GM12878 (cell line): Measurements from ENCODE around the gene SPTAN1. TPM values are rescaled to one million over a fixed set of nuclear protein-coding genes. Genes with fewer than 3 reads are reported as not detected.

Source experiments
- EGR1 ChIP-seq, 2 experiments: IDR thresholded peaks; 1 replicate in 1 of 2; 2 replicates in 1 of 2; pipeline ENCODE4 v1.6.1; 2011 to 2012; ENCODE audit warnings: low read depth in 2 of 2, low read length in 2 of 2, borderline replicate concordance in 1 of 2, mild to moderate bottlenecking in 1 of 2, moderate library complexity in 1 of 2
- GATAD2B ChIP-seq: fragments of 450-650 bp; conservative IDR thresholded peaks from 2 replicates; pipeline ENCODE4 v1.6.1; 2017; ENCODE audit warnings: low read depth, mild to moderate bottlenecking, moderate library complexity
- IKZF2 ChIP-seq, 2 experiments: fragments of 450-650 bp; IDR thresholded peaks; 2 replicates each; pipeline ENCODE4 v1.6.1; 2017; ENCODE audit warnings: mild to moderate bottlenecking in 2 of 2, moderate library complexity in 2 of 2
- JUNB ChIP-seq: IDR thresholded peaks from 2 replicates; pipeline ENCODE4 v1.6.1; 2016; ENCODE audit warnings: antibody characterized with exemption, mild to moderate bottlenecking
- KDM1A ChIP-seq: fragments of 200-600 bp; sonication (generic); IDR thresholded peaks from 2 replicates; pipeline ENCODE4 v1.6.1; 2016; ENCODE audit warnings: borderline replicate concordance
- POLR2AphosphoS2 ChIP-seq: IDR thresholded peaks from 2 replicates; pipeline ENCODE4 v1.6.1; 2011; ENCODE audit warnings: low read depth, mild to moderate bottlenecking, low read length, improper control_type of control experiment, moderate library complexity
- SIX5 ChIP-seq: IDR thresholded peaks from 2 replicates; pipeline ENCODE4 v1.6.1; 2011; ENCODE audit warnings: mild to moderate bottlenecking, low read depth, low read length, moderate library complexity; ENCODE audit not compliant: severe bottlenecking
- SMAD1 ChIP-seq: fragments of 450-650 bp; IDR thresholded peaks from 2 replicates; pipeline ENCODE4 v1.6.1; 2018; ENCODE audit warnings: mild to moderate bottlenecking, low read depth; ENCODE audit not compliant: partially characterized antibody
- polyA plus RNA-seq, 11 experiments: library from polyadenylated mRNA; depleted of rRNA in 4 of 11; unstranded in 6 of 11; stranded (reverse) in 5 of 11; fragments of >200 nt; fragmentation: Nextera tagmentation in 4 of 11; fragmentation: Illumina TruSeq in 1 of 11; extraction: Ambion mirVana in 4 of 11; extraction: Trizol in 1 of 11; gene quantifications; 1 replicate in 1 of 11; 2 replicates in 10 of 11; pipeline versions ENCODE4 v1.2.1 to v1.2.3, GENCODE V29; 2011 to 2016; ENCODE audit warnings: inconsistent platforms in 2 of 11, missing spikeins in 2 of 11, low read depth in 1 of 11
- total RNA-seq, 4 experiments: library from RNA; depleted of rRNA in 3 of 4; stranded (reverse); fragments of >200 nt in 3 of 4; fragmentation: Illumina TruSeq in 1 of 4; extraction: Trizol in 1 of 4; gene quantifications; 2 replicates each; pipeline versions ENCODE4 v1.2.1 to v1.2.3, GENCODE V29; 2013 to 2021
- TF ChIP-seq, protein P1 (sequence below): fragments of 450-650 bp; IDR thresholded peaks from 2 replicates; pipeline ENCODE4 v1.6.1; 2016; ENCODE audit warnings: mild to moderate bottlenecking, moderate library complexity, borderline replicate concordance
- TF ChIP-seq, protein P2 (sequence below): fragments of 450-650 bp; IDR thresholded peaks from 2 replicates; pipeline ENCODE4 v1.6.1; 2018; ENCODE audit warnings: borderline replicate concordance, mild to moderate bottlenecking; ENCODE audit not compliant: partially characterized antibody
- TF ChIP-seq, protein P3 (sequence below): fragments of 150-350 bp; IDR thresholded peaks from 2 replicates; pipeline ENCODE4 v1.6.1; 2014; ENCODE audit warnings: mild to moderate bottlenecking, low read depth, low read length
- TF ChIP-seq, protein P4 (sequence below): fragments of 450-650 bp; formaldehyde crosslinking; IDR thresholded peaks from 2 replicates; pipeline ENCODE4 v1.4.0; 2020; ENCODE audit warnings: mild to moderate bottlenecking, moderate library complexity
- TF ChIP-seq, protein P5 (sequence below): IDR thresholded peaks from 2 replicates; pipeline ENCODE4 v1.6.1; 2011; ENCODE audit warnings: borderline replicate concordance, low read depth, mild to moderate bottlenecking, moderate library complexity, low read length; ENCODE audit not compliant: insufficient read depth, poor library complexity, severe bottlenecking

SPTAN1 gene
- total and polyA plus RNA-seq, 10 of the 15 experiments (the other 5 are each of a cell fraction or from before 2014, with no cell fraction given): 18.7 to 156 (median 73.6) TPM

DNA sequence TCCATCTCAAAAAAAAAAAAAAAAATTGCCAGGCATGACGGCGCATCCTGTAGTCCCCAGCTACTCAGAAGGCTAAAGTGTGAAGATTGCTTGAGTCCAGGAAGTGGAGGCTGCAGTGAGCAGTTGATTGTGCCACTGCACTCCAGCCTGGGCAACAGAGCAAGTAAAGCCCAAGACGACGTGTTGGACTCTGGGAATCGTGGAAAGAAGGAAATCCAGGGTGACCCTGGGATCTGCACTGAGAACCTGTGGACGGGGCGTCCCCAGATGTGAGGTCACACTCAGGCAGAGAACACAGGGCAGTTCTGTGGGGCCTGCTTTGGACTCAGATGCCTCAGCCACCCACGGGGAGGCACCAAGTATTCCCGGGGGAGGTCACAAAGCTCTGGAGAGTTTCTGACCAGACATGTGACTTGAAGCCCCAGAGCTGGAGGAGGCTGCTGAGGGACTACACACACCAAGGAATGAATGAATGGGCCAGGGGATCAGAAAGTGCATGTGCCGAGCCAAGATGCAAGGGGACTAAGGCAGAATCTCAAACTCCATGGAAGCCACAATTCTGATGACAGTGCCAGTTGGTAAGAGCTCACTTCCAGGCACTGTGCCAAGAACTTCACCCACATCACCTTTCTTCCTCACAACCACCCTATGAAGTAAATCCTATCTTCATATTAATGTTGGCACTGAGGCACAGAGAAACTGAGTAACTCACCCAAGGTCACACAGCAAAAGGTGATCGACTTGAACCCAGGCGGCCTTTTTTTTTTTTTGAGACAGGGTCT lies 91.3 kb downstream of the SPTAN1 start (continued):
- TF ChIP-seq, protein P1, sequence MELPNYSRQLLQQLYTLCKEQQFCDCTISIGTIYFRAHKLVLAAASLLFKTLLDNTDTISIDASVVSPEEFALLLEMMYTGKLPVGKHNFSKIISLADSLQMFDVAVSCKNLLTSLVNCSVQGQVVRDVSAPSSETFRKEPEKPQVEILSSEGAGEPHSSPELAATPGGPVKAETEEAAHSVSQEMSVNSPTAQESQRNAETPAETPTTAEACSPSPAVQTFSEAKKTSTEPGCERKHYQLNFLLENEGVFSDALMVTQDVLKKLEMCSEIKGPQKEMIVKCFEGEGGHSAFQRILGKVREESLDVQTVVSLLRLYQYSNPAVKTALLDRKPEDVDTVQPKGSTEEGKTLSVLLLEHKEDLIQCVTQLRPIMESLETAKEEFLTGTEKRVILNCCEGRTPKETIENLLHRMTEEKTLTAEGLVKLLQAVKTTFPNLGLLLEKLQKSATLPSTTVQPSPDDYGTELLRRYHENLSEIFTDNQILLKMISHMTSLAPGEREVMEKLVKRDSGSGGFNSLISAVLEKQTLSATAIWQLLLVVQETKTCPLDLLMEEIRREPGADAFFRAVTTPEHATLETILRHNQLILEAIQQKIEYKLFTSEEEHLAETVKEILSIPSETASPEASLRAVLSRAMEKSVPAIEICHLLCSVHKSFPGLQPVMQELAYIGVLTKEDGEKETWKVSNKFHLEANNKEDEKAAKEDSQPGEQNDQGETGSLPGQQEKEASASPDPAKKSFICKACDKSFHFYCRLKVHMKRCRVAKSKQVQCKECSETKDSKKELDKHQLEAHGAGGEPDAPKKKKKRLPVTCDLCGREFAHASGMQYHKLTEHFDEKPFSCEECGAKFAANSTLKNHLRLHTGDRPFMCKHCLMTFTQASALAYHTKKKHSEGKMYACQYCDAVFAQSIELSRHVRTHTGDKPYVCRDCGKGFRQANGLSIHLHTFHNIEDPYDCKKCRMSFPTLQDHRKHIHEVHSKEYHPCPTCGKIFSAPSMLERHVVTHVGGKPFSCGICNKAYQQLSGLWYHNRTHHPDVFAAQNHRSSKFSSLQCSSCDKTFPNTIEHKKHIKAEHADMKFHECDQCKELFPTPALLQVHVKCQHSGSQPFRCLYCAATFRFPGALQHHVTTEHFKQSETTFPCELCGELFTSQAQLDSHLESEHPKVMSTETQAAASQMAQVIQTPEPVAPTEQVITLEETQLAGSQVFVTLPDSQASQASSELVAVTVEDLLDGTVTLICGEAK: no peak
- TF ChIP-seq, protein P2, sequence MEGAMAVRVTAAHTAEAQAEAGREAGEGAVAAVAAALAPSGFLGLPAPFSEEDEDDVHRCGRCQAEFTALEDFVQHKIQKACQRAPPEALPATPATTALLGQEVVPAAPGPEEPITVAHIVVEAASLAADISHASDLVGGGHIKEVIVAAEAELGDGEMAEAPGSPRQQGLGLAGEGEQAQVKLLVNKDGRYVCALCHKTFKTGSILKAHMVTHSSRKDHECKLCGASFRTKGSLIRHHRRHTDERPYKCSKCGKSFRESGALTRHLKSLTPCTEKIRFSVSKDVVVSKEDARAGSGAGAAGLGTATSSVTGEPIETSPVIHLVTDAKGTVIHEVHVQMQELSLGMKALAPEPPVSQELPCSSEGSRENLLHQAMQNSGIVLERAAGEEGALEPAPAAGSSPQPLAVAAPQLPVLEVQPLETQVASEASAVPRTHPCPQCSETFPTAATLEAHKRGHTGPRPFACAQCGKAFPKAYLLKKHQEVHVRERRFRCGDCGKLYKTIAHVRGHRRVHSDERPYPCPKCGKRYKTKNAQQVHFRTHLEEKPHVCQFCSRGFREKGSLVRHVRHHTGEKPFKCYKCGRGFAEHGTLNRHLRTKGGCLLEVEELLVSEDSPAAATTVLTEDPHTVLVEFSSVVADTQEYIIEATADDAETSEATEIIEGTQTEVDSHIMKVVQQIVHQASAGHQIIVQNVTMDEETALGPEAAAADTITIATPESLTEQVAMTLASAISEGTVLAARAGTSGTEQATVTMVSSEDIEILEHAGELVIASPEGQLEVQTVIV: peak; percentile 68
- TF ChIP-seq POLR2AphosphoS2: no peak
- TF ChIP-seq, protein P3, sequence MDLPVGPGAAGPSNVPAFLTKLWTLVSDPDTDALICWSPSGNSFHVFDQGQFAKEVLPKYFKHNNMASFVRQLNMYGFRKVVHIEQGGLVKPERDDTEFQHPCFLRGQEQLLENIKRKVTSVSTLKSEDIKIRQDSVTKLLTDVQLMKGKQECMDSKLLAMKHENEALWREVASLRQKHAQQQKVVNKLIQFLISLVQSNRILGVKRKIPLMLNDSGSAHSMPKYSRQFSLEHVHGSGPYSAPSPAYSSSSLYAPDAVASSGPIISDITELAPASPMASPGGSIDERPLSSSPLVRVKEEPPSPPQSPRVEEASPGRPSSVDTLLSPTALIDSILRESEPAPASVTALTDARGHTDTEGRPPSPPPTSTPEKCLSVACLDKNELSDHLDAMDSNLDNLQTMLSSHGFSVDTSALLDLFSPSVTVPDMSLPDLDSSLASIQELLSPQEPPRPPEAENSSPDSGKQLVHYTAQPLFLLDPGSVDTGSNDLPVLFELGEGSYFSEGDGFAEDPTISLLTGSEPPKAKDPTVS: no peak
- TF ChIP-seq, protein P4, sequence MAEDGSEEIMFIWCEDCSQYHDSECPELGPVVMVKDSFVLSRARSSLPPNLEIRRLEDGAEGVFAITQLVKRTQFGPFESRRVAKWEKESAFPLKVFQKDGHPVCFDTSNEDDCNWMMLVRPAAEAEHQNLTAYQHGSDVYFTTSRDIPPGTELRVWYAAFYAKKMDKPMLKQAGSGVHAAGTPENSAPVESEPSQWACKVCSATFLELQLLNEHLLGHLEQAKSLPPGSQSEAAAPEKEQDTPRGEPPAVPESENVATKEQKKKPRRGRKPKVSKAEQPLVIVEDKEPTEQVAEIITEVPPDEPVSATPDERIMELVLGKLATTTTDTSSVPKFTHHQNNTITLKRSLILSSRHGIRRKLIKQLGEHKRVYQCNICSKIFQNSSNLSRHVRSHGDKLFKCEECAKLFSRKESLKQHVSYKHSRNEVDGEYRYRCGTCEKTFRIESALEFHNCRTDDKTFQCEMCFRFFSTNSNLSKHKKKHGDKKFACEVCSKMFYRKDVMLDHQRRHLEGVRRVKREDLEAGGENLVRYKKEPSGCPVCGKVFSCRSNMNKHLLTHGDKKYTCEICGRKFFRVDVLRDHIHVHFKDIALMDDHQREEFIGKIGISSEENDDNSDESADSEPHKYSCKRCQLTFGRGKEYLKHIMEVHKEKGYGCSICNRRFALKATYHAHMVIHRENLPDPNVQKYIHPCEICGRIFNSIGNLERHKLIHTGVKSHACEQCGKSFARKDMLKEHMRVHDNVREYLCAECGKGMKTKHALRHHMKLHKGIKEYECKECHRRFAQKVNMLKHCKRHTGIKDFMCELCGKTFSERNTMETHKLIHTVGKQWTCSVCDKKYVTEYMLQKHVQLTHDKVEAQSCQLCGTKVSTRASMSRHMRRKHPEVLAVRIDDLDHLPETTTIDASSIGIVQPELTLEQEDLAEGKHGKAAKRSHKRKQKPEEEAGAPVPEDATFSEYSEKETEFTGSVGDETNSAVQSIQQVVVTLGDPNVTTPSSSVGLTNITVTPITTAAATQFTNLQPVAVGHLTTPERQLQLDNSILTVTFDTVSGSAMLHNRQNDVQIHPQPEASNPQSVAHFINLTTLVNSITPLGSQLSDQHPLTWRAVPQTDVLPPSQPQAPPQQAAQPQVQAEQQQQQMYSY (CRISPR knock-in tag): no peak
- TF ChIP-seq SIX5: no peak
- TF ChIP-seq KDM1A: no peak
- TF ChIP-seq JUNB: no peak
- peak in 1 of 2 experiments; percentile 53; a peak in 1 of 3 replicates for TF ChIP-seq EGR1 (IDR thresholded peaks at IDR 0.05; ENCODE audit: borderline replicate concordance in 1 of 2, low read depth in 2 of 2, low read length in 2 of 2)
- TF ChIP-seq, protein P5, sequence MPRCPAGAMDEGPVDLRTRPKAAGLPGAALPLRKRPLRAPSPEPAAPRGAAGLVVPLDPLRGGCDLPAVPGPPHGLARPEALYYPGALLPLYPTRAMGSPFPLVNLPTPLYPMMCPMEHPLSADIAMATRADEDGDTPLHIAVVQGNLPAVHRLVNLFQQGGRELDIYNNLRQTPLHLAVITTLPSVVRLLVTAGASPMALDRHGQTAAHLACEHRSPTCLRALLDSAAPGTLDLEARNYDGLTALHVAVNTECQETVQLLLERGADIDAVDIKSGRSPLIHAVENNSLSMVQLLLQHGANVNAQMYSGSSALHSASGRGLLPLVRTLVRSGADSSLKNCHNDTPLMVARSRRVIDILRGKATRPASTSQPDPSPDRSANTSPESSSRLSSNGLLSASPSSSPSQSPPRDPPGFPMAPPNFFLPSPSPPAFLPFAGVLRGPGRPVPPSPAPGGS: peak; percentile 78
- TF ChIP-seq IKZF2 (IDR thresholded peaks at IDR 0.05): peak; percentile 84 to 89
- peak; percentile 99 for TF ChIP-seq GATAD2B
- peak; percentile 47 for TF ChIP-seq SMAD1
